Osteocyte (in vitro differentiated cells): ENCODE measurements around the gene CCDC60. TPM values are rescaled to one million over a fixed set of nuclear protein-coding genes. Genes with fewer than 3 reads are reported as not detected.

Experiments used
- DNase-seq: peaks from one replicate; pipeline ENCODE4 v3.0.0; 2021; ENCODE audit warnings: mixed read lengths; ENCODE audit not compliant: unreplicated experiment; ENCODE audit errors: extremely low spot score
- H3K27ac Mint-ChIP-seq: one replicate; pipeline ENCODE4 v1.8.0; 2021; ENCODE audit warnings: mild to moderate bottlenecking, mixed read lengths; ENCODE audit not compliant: unreplicated experiment
- H3K27me3 Mint-ChIP-seq: one replicate; pipeline ENCODE4 v1.8.0; 2021; ENCODE audit warnings: mixed read lengths; ENCODE audit not compliant: unreplicated experiment
- H3K36me3 Mint-ChIP-seq: one replicate; pipeline ENCODE4 v1.8.0; 2021; ENCODE audit warnings: mixed read lengths; ENCODE audit not compliant: unreplicated experiment
- H3K4me1 Mint-ChIP-seq: one replicate; pipeline ENCODE4 v1.8.0; 2021; ENCODE audit warnings: mixed read lengths; ENCODE audit not compliant: unreplicated experiment
- H3K4me3 Mint-ChIP-seq: one replicate; pipeline ENCODE4 v1.8.0; 2021; ENCODE audit warnings: mild to moderate bottlenecking, moderate library complexity, mixed read lengths; ENCODE audit not compliant: unreplicated experiment
- H3K9me3 Mint-ChIP-seq: one replicate; pipeline ENCODE4 v1.8.0; 2021; ENCODE audit warnings: mixed read lengths; ENCODE audit not compliant: unreplicated experiment
- CTCF ChIP-seq: fragments of 200-600 bp; sonication (generic); IDR thresholded peaks from 2 replicates; pipeline ENCODE4 v1.5.0; 2021; ENCODE audit warnings: antibody characterized with exemption, mild to moderate bottlenecking, moderate library complexity
- total RNA-seq: library from RNA; stranded (reverse); gene quantifications from 2 replicates; pipeline ENCODE4 v1.2.1, GENCODE V29; 2021

Gene CCDC60
- total RNA-seq, 1 donor from 2014 or later: not detected

GRCh38 chr12:119419381-119419780, 84.9 kb downstream of the CCDC60 start:
- Mint-ChIP-seq H3K27ac (no peak overlapping the region), H3K36me3 (no peaks in the 10 kb centered on the region), H3K4me3 (no peak overlapping the region), H3K4me1 (no peaks in the 10 kb centered on the region), H3K27me3 (no peaks in the 10 kb centered on the region), H3K9me3 (peaks cover 15% of the 10 kb centered on the region)
- TF ChIP-seq CTCF: no peak
- DNase-seq: no peak

DNA sequence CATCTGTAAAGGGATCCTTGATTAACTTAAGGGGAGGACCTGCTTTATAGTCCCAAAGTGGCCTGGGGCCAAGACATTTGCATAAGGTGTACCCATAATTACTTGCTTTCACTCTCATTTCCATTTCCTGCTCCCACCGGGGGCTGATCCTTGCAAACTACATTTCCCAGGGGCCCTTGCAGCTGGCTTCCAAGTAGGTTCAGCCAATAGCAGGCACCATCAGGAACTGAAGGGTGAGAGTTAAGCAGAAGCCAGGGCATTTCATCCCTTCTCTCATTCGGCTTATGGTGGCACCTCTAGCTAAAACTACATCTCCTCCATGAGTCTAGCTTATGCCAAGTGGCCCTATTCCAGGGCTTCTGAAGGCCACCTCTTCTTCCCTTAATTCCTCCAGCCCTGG, 88.8 kb downstream of the CCDC60 start:
- DNase-seq: no peak
- Mint-ChIP-seq H3K4me3 (no peak overlapping the region), H3K27ac (no peak overlapping the region), H3K4me1 (no peaks in the 10 kb centered on the region), H3K36me3 (no peaks in the 10 kb centered on the region), H3K27me3 (no peaks in the 10 kb centered on the region), H3K9me3 (peaks cover 15% of the 10 kb centered on the region)
- no peak for TF ChIP-seq CTCF

DNA sequence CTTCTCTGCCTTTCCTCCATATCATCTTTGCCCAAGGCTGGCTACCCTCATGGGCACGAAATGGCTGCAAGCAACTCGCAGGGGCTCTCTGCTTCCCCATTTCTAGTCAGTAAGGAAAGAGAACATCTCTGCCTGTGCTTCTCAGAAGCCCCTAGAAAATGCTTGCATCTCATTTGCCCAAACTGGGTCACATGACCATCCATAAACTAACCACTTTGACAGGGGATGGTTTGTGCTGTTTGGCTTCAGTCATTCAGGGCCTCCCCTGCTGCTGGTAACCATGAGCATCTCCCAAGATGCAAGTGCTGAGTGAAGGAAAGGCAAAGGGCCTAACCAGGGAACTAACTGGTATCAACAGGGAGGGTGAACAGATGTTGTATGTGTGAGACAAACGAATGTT, 91.1 kb downstream of the CCDC60 start:
- H3K4me3 Mint-ChIP-seq: no peak overlapping the region
- TF ChIP-seq CTCF: no peak
- DNase-seq: no peak
- H3K27me3 Mint-ChIP-seq: no peaks in the 10 kb centered on the region
- H3K36me3 Mint-ChIP-seq: no peaks in the 10 kb centered on the region
- H3K9me3 Mint-ChIP-seq: peaks cover 15% of the 10 kb centered on the region
- no peaks in the 10 kb centered on the region for H3K4me1 Mint-ChIP-seq
- no peak overlapping the region for H3K27ac Mint-ChIP-seq

DNA sequence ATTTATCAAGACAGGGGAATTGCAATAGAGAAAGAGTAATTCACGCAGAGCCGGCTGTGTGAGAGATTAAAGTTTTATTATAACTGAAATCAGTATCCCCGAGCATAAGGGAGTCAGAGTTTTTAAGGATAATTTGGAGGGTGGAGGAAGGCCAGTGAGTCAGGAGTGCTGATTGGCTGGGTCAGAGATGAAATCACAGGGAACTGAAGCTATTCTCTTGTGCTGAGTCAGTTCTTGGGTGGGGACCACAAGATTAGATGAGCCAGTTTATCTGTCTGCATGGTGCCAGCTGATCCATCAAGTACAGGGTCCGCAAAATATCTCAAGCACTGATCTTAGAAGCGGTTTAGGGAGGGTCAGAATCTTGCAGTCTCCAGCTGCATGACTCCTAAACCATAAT, 96.6 kb downstream of the CCDC60 start:
- H3K27me3 Mint-ChIP-seq: no peaks in the 10 kb centered on the region
- no peaks in the 10 kb centered on the region for H3K36me3 Mint-ChIP-seq
- no peak overlapping the region for H3K4me3 Mint-ChIP-seq
- H3K4me1 Mint-ChIP-seq: no peaks in the 10 kb centered on the region
- TF ChIP-seq CTCF: no peak
- peaks cover 15% of the 10 kb centered on the region for H3K9me3 Mint-ChIP-seq
- H3K27ac Mint-ChIP-seq: no peak overlapping the region
- DNase-seq: no peak

DNA sequence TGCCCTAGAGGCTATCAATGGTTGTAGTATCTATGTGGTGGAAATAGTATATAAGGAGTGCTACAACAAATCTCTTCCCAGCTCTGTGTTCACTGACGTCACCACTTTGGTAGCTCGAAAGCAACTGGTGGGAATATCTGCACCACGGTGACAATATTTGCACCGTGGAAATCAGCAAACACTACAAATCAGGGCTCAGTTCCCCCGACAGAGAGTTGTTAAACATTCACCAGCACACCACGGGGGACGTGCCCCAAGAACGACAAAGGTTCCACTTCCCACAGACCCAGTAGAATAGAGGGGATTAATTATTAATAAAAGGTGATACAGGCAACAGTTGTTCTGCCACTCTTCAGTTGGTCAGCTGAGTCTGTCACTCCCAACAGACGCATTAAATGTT, 98.4 kb downstream of the CCDC60 start:
- H3K27ac Mint-ChIP-seq: no peak overlapping the region
- H3K4me1 Mint-ChIP-seq: no peaks in the 10 kb centered on the region
- no peaks in the 10 kb centered on the region for H3K27me3 Mint-ChIP-seq
- peaks cover 22% of the 10 kb centered on the region for H3K9me3 Mint-ChIP-seq
- TF ChIP-seq CTCF: no peak
- no peak overlapping the region for H3K4me3 Mint-ChIP-seq
- no peaks in the 10 kb centered on the region for H3K36me3 Mint-ChIP-seq
- DNase-seq: no peak
